GM12878 (cell line): ENCODE measurements around the gene MOB2. TPM values are rescaled to one million over a fixed set of nuclear protein-coding genes. Genes with fewer than 3 reads are reported as not detected.

ENCODE experiments used
- ATAC-seq: fragments of 200-7000 bp; cut with Tn5 transposase; 3 replicates; pipeline ENCODE4 v1.9.1; 2020; ENCODE audit warnings: mild to moderate bottlenecking, moderate library complexity
- BruUV-seq: library from RNA; stranded (reverse); fragments of 400-500 nt; replicated peaks from 2 replicates; lab custom pipeline; 2021; lab: Mats Ljungman, UMichigan
- CTCF ChIA-PET: fragments of 300-600 bp; sonication (Branson Sonifier 250); formaldehyde crosslinking; extraction: SDS; loops from one replicate; lab custom pipeline; 2021; ENCODE audit warnings: inconsistent platforms; lab: Yijun Ruan, JAX
- POLR2A ChIA-PET: fragments of 350-600 bp; formaldehyde crosslinking; extraction: SDS; loops from one replicate; lab custom pipeline; 2021; ENCODE audit warnings: inconsistent platforms; lab: Charles Lee
- RAD21 ChIA-PET: fragments of 300-600 bp; sonication (Branson Sonifier 250); formaldehyde crosslinking; loops from one replicate; lab custom pipeline; 2023; ENCODE audit warnings: antibody characterized with exemption; ENCODE audit not compliant: unreplicated experiment; lab: Charles Lee
- SMC1A ChIA-PET: fragments of 300-600 bp; sonication (Branson Sonifier 250); formaldehyde crosslinking; loops from one replicate; lab custom pipeline; 2023; ENCODE audit not compliant: unreplicated experiment, uncharacterized antibody; lab: Charles Lee
- DNase-seq: peaks from one replicate; pipeline ENCODE4 v3.0.0-alpha.2; 2011; ENCODE audit warnings: low read depth, low spot score
- FAIRE-seq: peaks from 3 replicates; lab custom pipeline; 2011; peaks lifted over from hg19 to GRCh38; lab: Jason Lieb, UNC
- H2AFZ ChIP-seq: 2 replicates; pipeline ENCODE4 v1.6.0; 2011; ENCODE audit warnings: low read depth, low read length, control low read depth; ENCODE audit not compliant: control insufficient read depth
- H3K27ac ChIP-seq: 2 replicates; pipeline ENCODE4 v1.5.1; 2011; ENCODE audit warnings: control low read depth; ENCODE audit not compliant: control insufficient read depth, insufficient read depth
- H3K27me3 ChIP-seq, 2 experiments: replicated peaks in 1 of 2; 2 replicates each; pipeline versions ENCODE4 v1.6.0 to v1.6.1; 2011; ENCODE audit warnings: low read length in 1 of 2; ENCODE audit not compliant: control insufficient read depth in 2 of 2, insufficient read depth in 2 of 2
- H3K36me3 ChIP-seq, 2 experiments: 2 replicates each; pipeline ENCODE4 v1.5.1; 2011; ENCODE audit warnings: low read length in 1 of 2; ENCODE audit not compliant: control insufficient read depth in 2 of 2, insufficient read depth in 2 of 2
- H3K4me1 ChIP-seq: 2 replicates; pipeline ENCODE4 v1.6.1; 2011; ENCODE audit warnings: mild to moderate bottlenecking, low read length, moderate library complexity, mixed read lengths; ENCODE audit not compliant: control insufficient read depth, insufficient read depth
- H3K4me2 ChIP-seq: 2 replicates; pipeline ENCODE4 v1.6.0; 2011; ENCODE audit warnings: control low read depth; ENCODE audit not compliant: control insufficient read depth, insufficient read depth
- H3K4me3 ChIP-seq: fragments of 200-600 bp; sonication (generic); 2 replicates; pipeline ENCODE4 v1.5.1; 2016
- H3K79me2 ChIP-seq: 2 replicates; pipeline ENCODE4 v1.6.0; 2011; ENCODE audit warnings: low read length; ENCODE audit not compliant: control insufficient read depth, insufficient read depth
- H3K9ac ChIP-seq: 2 replicates; pipeline ENCODE4 v1.8.0; 2011; ENCODE audit warnings: low read length, control low read depth, mixed read lengths; ENCODE audit not compliant: control insufficient read depth, insufficient read depth
- H3K9me3 ChIP-seq: replicated peaks from 3 replicates; pipeline ENCODE4 v1.5.1; 2011; ENCODE audit warnings: mild to moderate bottlenecking, low read length; ENCODE audit not compliant: control insufficient read depth, insufficient read depth
- H4K20me1 ChIP-seq: 2 replicates; pipeline ENCODE4 v1.6.0; 2011; ENCODE audit not compliant: control insufficient read depth, insufficient read depth
- CTCF ChIP-seq, 3 experiments: IDR thresholded peaks in 2 of 3; conservative IDR thresholded peaks in 1 of 3; 2 replicates each; pipeline ENCODE4 v1.5.1; 2011; ENCODE audit warnings: low read depth in 3 of 3, low read length in 3 of 3, mild to moderate bottlenecking in 3 of 3, control low read depth in 2 of 3, moderate library complexity in 2 of 3, inconsistent platforms in 1 of 3, mixed read lengths in 1 of 3; ENCODE audit not compliant: control insufficient read depth in 2 of 3, insufficient read depth in 1 of 3; ENCODE audit errors: extremely low read depth in 1 of 3
- NBN ChIP-seq: fragments of 450-650 bp; IDR thresholded peaks from 2 replicates; pipeline ENCODE4 v1.6.1; 2016
- RBBP5 ChIP-seq: fragments of 200-600 bp; sonication (generic); conservative IDR thresholded peaks from 2 replicates; pipeline ENCODE4 v1.6.1; 2016
- SP1 ChIP-seq: IDR thresholded peaks from one replicate; pipeline ENCODE4 v1.6.1; 2011; ENCODE audit warnings: low read depth, low read length
- TCF12 ChIP-seq: IDR thresholded peaks from 2 replicates; pipeline ENCODE4 v1.6.1; 2011; ENCODE audit warnings: low read depth, mild to moderate bottlenecking, low read length
- ZNF622 ChIP-seq: fragments of 450-650 bp; IDR thresholded peaks from 2 replicates; pipeline ENCODE4 v1.6.1; 2017; ENCODE audit warnings: mild to moderate bottlenecking, inconsistent platforms
- WGBS: methylation state at CpG from one replicate; pipeline ENCODE4 v1.1.6; 2016; ENCODE audit warnings: low lambda C conversion rate; ENCODE audit not compliant: insufficient replicate concordance, insufficient coverage; ENCODE audit errors: missing lambda C conversion rate; 5-methylcytosine and 5-hydroxymethylcytosine counted together
- in situ Hi-C: fragments of 300-500 bp; cut with MboI; formaldehyde crosslinking; loops from 9 replicates; pipeline ENCODE4 v1.14.3; 2018; ENCODE audit warnings: mixed read lengths
- intact Hi-C: fragments of 100-400 bp; cut with micrococcal nuclease; formaldehyde crosslinking; loops from one replicate; pipeline ENCODE4 v1.14.2; 2022; ENCODE audit not compliant: unreplicated experiment
- polyA plus RNA-seq, 11 experiments: library from polyadenylated mRNA; depleted of rRNA in 4 of 11; unstranded in 6 of 11; stranded (reverse) in 5 of 11; fragments of >200 nt; fragmentation: Nextera tagmentation in 4 of 11; fragmentation: Illumina TruSeq in 1 of 11; extraction: Ambion mirVana in 4 of 11; extraction: Trizol in 1 of 11; gene quantifications; 1 replicate in 1 of 11; 2 replicates in 10 of 11; pipeline versions ENCODE4 v1.2.1 to v1.2.3, GENCODE V29; 2011 to 2016; ENCODE audit warnings: inconsistent platforms in 2 of 11, missing spikeins in 2 of 11, low read depth in 1 of 11
- total RNA-seq, 4 experiments: library from RNA; depleted of rRNA in 3 of 4; stranded (reverse); fragments of >200 nt in 3 of 4; fragmentation: Illumina TruSeq in 1 of 4; extraction: Trizol in 1 of 4; gene quantifications; 2 replicates each; pipeline versions ENCODE4 v1.2.1 to v1.2.3, GENCODE V29; 2013 to 2021
- TF ChIP-seq, protein P1 (sequence below): fragments of 450-650 bp; formaldehyde crosslinking; IDR thresholded peaks from 2 replicates; pipeline ENCODE4 v1.4.0; 2022; ENCODE audit warnings: mild to moderate bottlenecking, moderate library complexity
- TF ChIP-seq, protein P2 (sequence below): fragments of 450-650 bp; IDR thresholded peaks from 2 replicates; pipeline ENCODE4 v1.6.1; 2017; ENCODE audit warnings: low read depth, mild to moderate bottlenecking, moderate library complexity

The MOB2 gene
- total and polyA plus RNA-seq, 10 of the 15 experiments (the other 5 are each of a cell fraction or from before 2014, with no cell fraction given), result 0.10 to 34.6 (median 15.5) TPM

DNA sequence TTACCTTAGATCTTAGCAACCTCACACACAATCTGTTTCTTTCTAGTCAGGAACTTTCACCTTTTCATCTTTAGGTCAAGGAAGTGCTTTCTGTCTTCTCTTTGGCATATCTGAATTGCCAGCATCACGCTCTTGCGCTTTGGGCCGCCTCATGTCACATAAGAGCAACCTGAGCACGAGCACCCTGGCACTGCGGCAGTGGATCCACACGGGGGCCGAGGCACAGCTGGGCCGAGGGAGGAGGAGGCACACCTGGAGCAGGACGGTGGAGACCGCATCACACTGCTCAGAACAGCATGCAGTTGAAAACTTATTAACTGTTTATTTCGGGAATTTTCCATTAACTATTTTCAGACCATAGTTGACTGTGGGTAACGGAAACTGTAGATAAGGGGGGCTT is 10.7 kb downstream of the MOB2 start (continued):
- TF ChIP-seq, protein P1, sequence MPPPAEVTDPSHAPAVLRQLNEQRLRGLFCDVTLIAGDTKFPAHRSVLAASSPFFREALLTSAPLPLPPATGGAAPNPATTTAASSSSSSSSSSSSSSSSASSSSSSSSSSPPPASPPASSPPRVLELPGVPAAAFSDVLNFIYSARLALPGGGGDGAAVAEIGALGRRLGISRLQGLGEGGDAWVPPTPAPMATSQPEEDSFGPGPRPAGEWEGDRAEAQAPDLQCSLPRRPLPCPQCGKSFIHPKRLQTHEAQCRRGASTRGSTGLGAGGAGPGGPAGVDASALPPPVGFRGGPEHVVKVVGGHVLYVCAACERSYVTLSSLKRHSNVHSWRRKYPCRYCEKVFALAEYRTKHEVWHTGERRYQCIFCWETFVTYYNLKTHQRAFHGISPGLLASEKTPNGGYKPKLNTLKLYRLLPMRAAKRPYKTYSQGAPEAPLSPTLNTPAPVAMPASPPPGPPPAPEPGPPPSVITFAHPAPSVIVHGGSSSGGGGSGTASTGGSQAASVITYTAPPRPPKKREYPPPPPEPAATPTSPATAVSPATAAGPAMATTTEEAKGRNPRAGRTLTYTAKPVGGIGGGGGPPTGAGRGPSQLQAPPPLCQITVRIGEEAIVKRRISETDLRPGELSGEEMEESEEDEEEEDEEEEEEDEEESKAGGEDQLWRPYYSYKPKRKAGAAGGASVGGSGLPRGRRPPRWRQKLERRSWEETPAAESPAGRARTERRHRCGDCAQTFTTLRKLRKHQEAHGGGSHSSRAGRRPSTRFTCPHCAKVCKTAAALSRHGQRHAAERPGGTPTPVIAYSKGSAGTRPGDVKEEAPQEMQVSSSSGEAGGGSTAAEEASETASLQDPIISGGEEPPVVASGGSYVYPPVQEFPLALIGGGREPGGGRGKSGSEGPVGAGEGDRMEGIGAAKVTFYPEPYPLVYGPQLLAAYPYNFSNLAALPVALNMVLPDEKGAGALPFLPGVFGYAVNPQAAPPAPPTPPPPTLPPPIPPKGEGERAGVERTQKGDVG (CRISPR knock-in tag), result no peak

DNA sequence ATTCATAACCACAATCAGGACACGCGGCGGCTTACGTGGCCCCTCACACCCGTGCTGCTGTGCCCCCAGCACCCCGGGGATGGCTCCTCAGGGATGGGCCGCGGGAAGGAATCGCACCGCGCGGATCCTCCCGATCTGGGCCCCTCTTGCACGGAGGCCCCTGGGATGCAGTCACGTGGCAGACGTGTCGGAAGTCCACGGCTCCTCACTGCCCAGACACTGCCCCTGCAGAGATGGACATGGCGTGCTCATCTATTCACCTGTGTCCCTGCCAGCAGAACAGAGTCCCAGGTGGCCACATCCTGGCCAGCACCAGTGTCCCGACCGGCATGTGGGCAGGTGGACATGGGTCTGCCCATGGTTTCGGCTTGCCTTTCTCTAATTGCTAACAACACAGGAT is 12.8 kb downstream of the MOB2 start:
- H3K27me3 ChIP-seq, result no peaks in the 10 kb centered on the region
- no TSS peak for BruUV-seq
- DNase-seq (no peak), FAIRE-seq (no peak)
- SMC1A ChIA-PET, result no interaction called here
- CTCF ChIA-PET, result no interaction called here
- H3K9me3 ChIP-seq, result no peaks in the 10 kb centered on the region
- H3K27ac ChIP-seq, result no peak overlapping the region
- no peaks in the 10 kb centered on the region for H4K20me1 ChIP-seq
- RAD21 ChIA-PET, result no interaction called here
- no peaks in the 10 kb centered on the region for H3K79me2 ChIP-seq
- intact Hi-C loops, result no loop called here
- H3K4me3 ChIP-seq, result no peak overlapping the region
- POLR2A ChIA-PET, result no interaction called here
- no peak overlapping the region for H2AFZ ChIP-seq
- H3K36me3 ChIP-seq, result peaks cover 0 to 8% of the 10 kb centered on the region in 2 experiments; a peak in 2 of 4 replicates
- no peak overlapping the region for H3K4me2 ChIP-seq
- 98% methylated on average over 22 of the region's 22 CpGs for WGBS
- no peaks in the 10 kb centered on the region for H3K4me1 ChIP-seq
- TF ChIP-seq, protein P2, sequence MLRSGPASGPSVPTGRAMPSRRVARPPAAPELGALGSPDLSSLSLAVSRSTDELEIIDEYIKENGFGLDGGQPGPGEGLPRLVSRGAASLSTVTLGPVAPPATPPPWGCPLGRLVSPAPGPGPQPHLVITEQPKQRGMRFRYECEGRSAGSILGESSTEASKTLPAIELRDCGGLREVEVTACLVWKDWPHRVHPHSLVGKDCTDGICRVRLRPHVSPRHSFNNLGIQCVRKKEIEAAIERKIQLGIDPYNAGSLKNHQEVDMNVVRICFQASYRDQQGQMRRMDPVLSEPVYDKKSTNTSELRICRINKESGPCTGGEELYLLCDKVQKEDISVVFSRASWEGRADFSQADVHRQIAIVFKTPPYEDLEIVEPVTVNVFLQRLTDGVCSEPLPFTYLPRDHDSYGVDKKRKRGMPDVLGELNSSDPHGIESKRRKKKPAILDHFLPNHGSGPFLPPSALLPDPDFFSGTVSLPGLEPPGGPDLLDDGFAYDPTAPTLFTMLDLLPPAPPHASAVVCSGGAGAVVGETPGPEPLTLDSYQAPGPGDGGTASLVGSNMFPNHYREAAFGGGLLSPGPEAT, result no peak
- TF ChIP-seq SP1, result no peak
- TF ChIP-seq NBN, result no peak
- TF ChIP-seq CTCF (IDR thresholded peaks at IDR 0.05 in 2 of 3, conservative IDR thresholded peaks at IDR 0.05 in 1 of 3; ENCODE audit: control insufficient read depth in 2 of 3, extremely low read depth in 1 of 3, insufficient read depth in 1 of 3, low read depth in 3 of 3, low read length in 3 of 3), result no peak
- TF ChIP-seq RBBP5, result no peak
- no peak for TF ChIP-seq TCF12
- TF ChIP-seq ZNF622, result no peak
- TF ChIP-seq, all 136 proteins: peak for 0
- no peak for ATAC-seq
- in situ Hi-C loops, result no loop called here
- no peak overlapping the region for H3K9ac ChIP-seq
